Fibroblast of pulmonary artery (primary cell): ENCODE measurements around the gene STAB2.

Experiments
- DNase-seq: peaks from one replicate; pipeline ENCODE4 v3.0.0-alpha.2; 2010; ENCODE audit warnings: low read depth
- H3K4me3 ChIP-seq: replicated peaks from 2 replicates; pipeline ENCODE4 v1.5.1; 2011; ENCODE audit warnings: low read depth, mild to moderate bottlenecking, control low read depth, low read length, moderate library complexity
- CTCF ChIP-seq: IDR thresholded peaks from 2 replicates; pipeline ENCODE4 v1.5.1; 2011; ENCODE audit warnings: mild to moderate bottlenecking, control low read depth, low read length, inconsistent platforms; ENCODE audit errors: missing control alignments

The STAB2 gene

GRCh38 chr12:103561174-103561573 lies 25.9 kb upstream of the STAB2 start:
- no peak for TF ChIP-seq CTCF
- no peak overlapping the region for H3K4me3 ChIP-seq
- peak; percentile 16 for DNase-seq

GRCh38 chr12:103566398-103566797 lies 20.7 kb upstream of the STAB2 start:
- no peak overlapping the region for H3K4me3 ChIP-seq
- TF ChIP-seq CTCF = no peak
- DNase-seq = no peak

GRCh38 chr12:103569278-103569677 lies 17.8 kb upstream of the STAB2 start:
- no peak for TF ChIP-seq CTCF
- no peak overlapping the region for H3K4me3 ChIP-seq
- no peak for DNase-seq

GRCh38 chr12:103571286-103571685 lies 15.8 kb upstream of the STAB2 start:
- no peak for DNase-seq
- H3K4me3 ChIP-seq = no peak overlapping the region
- TF ChIP-seq CTCF = no peak

- H3K4me3 ChIP-seq = no peak overlapping the region
- no peak for TF ChIP-seq CTCF
- DNase-seq = no peak
Measured at GRCh38 chr12:103572312-103573045, 14.6 kb upstream of the STAB2 start.

- H3K4me3 ChIP-seq = no peak overlapping the region
- no peak for TF ChIP-seq CTCF
- DNase-seq = no peak
Measured at GRCh38 chr12:103573185-103573584, 13.9 kb upstream of the STAB2 start.

GRCh38 chr12:103578926-103579325 lies 8.1 kb upstream of the STAB2 start:
- no peak overlapping the region for H3K4me3 ChIP-seq
- TF ChIP-seq CTCF = no peak

More at GRCh38 chr12:103578926-103579325, 8.1 kb upstream of the STAB2 start:
- no peak for DNase-seq
